HG03354 (cell line): ENCODE measurements around the gene EHMT1.
A peak's percentile ranks its signal among the peaks of the same experiment; 100 is the strongest.
"Not testable (repeated sequence)": the region's sequence is repeated elsewhere in the genome, so short reads cannot be mapped to it uniquely, and the experiment has no call there.

Experiments used
- ATAC-seq: cut with Tn5 transposase; IDR thresholded peaks from one replicate; pipeline ENCODE4 v1.9.1; 2021; ENCODE audit warnings: mild to moderate bottlenecking; ENCODE audit not compliant: unreplicated experiment, poor library complexity, severe bottlenecking

EHMT1 gene

GRCh38 chr9:137708590-137709284 lies 89.9 kb downstream of the EHMT1 start:
- ATAC-seq, result no peak

DNA sequence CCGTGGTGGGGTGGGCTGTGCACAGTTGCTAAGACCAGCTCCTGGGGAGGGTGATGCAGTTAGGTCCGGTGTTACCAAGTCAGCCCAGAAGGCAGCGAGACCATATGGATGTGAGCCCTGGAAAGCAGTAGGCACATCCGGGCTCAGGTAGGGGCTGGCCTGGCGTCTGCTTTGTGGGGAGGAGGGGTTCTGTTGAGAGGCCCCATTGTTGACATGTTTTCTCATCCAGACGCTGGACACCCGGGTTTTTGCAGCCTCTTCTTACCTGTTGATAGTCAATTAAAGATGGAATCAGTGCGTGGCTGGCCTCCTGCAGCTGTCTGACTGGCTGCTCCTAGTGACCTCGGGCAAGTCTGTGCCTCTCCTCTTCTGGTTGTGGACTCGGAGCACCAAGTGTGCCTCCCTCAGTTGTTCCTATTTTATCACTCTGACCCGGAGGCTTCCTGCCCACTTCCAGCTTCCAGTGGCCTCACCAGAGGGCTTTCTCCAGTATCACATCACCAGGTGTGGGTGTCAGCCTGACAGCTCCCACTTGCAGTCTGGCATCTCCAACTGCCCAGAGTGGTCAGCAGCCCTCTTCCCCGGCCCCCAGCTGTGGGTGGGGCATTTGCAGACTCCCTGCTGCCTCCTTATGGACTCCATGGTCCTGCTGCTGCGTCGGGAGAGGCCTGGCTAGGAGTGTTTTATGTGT lies 90.8 kb downstream of the EHMT1 start:
- ATAC-seq, result no peak

- no peak for ATAC-seq
These were observed 91.9 kb downstream of the EHMT1 start for GRCh38 chr9:137710704-137711103.

DNA sequence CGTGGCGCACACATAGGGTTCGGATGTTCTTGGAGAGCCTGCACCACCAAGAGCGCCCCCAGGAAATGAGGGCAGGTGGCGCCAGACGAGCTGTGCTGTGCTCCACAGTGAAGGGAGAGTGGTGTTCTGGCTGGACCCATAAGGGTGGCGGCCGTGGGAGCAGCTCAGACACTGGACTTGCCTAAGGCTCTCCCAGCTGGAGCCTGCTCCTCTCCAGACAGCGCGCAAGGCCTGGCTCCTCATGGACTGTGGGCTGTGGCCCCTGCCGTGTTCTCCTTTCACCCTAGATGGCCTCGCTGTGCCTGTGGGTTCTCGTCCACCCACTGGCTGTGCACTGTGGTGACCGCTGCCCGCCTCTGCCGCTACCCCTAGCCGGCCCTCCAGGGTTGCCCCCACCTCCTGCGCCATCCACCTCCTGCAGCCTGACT lies 92.9 kb downstream of the EHMT1 start:
- ATAC-seq, result no peak

- ATAC-seq, result no peak
These were observed 96.5 kb downstream of the EHMT1 start for GRCh38 chr9:137715321-137715720.

- ATAC-seq, result not testable (repeated sequence)
These were observed 97.3 kb downstream of the EHMT1 start for GRCh38 chr9:137715866-137716693.

- no peak for ATAC-seq
These were observed 98.0 kb downstream of the EHMT1 start for GRCh38 chr9:137716694-137717287.

DNA sequence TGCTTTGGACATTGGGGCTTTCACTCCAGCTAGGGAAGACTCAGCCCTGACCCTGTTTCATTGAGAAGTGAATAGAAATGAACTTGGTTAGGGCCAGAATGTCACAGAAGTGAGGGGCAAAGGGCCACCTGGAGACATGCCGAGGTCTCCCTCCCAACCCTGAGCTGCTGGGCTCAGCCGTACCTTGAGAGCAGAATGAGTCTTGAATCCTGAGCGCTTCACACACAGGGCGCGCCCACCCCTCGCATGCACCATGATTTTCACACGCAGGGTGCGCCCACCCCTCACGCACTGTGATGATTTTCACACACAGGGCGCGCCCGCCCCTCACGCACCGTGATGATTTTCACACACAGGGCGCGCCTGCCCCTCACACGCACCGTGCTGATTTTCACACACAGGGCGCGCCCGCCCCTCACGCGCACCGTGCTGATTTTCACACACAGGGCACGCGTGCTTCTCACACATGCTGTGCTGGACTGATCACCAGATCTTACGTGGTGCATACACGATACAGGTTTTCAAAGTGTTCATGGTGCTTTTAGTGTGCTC lies 99.0 kb downstream of the EHMT1 start:
- no peak for ATAC-seq

DNA sequence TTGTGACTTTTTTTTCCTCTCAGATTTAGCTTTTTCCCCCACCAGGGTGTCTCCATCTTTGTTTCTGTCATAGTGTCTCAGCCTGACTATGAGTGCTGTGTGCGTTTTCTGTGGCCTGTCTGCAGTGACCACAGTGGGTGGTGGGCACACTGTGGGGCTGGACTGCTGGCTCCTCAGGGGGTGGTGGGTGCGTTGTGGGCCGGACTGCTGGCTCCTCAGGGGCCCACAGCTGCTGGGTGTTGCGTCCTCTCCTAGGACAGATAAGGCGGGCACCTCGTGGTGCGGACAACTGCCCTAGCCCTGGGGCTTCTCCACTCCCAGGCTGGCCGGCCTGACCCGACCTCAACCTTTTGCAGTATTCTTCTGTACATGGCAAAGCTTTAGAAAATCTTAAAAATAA lies 100.4 kb downstream of the EHMT1 start:
- ATAC-seq, result no peak

GRCh38 chr9:137720571-137721110 lies 101.8 kb downstream of the EHMT1 start:
- ATAC-seq, result no peak

DNA sequence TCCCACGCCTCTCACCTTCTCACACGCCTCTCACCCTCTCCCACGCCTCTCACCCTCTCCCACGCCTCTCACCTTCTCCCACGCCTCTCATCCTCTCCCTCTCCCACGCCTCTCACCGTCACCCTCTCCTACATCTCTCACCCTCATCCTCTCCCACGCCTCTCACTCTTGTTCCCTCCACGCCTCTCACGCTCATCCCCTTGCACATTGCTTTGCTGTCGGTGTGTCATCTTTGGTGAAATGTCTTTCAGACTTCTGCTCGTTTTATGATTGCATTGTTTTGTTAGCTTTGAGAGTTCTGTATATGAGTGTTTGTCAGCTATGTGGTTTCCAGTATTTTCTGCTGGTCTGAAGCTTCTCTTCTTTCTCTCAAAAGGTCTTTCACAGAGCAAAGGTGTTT lies 102.7 kb downstream of the EHMT1 start:
- no peak for ATAC-seq

- ATAC-seq, result no peak
These were observed 103.1 kb downstream of the EHMT1 start for GRCh38 chr9:137721899-137722298.

DNA sequence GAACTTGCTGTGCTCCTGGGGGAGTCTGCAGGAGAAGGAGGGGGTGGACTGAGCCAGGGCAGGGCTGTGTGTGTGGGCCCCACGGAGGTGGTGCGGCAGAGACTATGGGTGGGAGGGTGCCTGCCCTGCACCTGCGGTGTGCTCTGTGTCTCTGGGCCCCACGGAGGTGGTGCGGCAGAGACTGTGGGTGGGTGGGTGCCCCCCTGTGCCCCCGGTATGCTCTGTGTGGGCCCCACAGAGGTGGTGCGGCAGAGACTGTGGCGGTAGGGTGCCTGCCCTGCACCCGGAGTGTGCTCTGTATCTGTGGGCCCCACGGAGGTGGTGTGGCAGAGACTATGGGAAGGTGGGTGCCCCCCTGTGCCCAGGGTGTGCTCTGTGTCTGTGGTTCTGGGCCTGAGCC lies 103.7 kb downstream of the EHMT1 start:
- ATAC-seq, result no peak

DNA sequence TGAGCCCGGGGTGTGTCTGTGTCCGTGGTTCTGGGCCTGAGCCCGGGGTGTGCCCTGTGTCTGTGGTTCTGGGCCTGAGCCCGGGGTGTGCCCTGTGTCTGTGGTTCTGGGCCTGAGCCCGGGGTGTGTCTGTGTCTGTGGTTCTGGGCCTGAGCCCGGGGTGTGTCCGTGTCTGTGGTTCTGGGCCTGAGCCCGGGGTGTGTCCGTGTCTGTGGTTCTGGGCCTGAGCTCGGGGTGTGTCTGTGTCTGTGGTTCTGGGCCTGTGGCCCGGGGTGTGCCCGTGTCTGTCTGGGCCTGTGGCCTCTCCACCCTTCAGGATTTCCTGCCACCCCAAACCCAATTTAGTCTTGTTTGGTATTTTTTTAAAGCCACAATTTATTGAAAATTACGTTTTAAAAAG lies 104.6 kb downstream of the EHMT1 start:
- not testable (repeated sequence) for ATAC-seq

DNA sequence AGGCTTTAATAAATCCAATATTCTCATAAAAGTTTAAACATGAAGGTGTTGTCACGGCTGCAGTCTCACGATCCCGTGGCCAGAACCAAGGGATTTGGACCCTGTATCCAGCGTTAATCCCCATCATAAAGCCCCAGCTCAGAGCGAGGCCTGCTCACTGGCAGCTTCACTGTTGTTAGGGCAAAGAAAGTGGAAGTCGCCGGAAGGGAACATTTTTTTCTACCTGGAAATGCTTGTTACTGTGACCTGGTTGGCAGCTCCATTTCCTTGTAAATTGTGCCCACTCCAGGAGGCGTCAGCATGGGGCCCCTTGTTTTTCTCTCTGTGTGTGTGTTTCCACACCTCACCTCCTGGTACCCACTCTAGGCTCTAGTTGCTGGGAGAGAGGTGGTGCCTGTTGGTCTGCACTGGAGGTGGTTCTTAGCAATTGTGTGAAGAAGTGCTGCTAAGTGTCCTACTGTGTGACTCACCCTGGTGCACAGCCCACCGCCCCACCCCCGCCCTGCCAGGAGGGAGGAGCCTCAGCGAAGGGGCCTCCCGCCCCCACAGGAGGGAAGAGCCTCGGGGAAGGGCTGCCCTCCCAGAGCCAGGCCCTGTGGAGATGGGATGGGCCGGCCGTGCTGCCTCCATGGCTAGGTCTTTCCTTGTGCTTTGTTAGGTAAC lies 105.1 kb downstream of the EHMT1 start:
- ATAC-seq, result no peak

DNA sequence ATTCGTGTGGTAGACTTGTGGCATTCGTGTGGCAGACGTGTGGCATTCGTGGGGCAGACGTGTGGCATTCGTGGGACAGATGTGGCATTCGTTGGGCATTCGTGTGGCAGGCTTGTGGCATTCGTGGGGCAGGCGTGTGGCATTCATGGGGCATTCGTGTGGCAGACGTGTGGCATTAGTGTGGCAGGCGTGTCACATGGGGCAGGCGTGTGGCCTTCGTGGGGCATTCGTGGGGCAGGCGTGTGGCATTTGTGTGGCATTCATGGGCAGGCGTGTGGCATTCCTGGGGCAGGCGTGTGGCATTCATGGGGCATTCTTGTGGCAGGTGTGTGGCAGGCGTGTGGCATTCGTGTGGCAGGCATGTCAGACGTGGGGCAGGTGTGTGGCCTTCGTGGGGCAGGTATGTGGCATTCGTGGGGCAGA lies 106.0 kb downstream of the EHMT1 start:
- ATAC-seq, result no peak

- no peak for ATAC-seq
These were observed 106.8 kb downstream of the EHMT1 start for GRCh38 chr9:137725598-137725997.

DNA sequence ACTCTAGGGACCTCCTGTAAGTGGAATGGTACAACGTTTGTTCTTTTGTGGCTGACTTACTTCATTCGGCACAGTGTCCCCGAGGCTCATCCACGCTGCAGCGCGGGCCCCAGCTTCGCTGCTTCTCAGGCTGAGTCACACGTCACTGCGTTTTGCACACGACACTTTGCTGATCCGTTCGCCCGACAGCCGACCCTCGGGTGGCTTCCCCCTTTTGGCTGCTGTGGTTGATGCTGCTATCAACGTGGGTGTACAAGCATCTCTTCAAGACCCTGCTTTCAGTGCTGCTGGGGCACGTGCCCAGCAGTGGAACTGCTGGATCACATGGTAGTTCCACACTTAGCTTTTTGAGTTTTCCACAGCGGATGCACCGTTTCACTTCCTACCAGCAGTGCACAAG lies 107.5 kb downstream of the EHMT1 start:
- ATAC-seq, result peak; percentile 75

DNA sequence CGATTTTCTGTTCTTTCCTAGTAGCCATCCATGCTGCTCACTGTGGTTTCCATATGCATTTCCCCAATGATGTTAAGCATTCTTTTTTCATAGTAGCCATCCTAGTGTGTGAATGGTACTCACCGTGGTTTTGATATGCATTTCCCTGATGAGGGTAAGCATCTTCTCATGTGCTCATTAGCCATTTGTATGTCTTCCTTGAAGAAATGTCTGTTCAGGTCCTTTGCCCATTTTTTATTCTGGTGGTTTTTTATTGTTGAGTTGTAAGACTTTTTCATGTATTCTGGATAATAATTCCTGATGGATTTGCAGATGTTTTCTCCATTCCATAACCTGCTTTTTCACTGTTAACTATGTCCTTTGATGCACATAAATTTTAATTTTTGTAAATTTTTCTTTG lies 108.0 kb downstream of the EHMT1 start:
- no peak for ATAC-seq
